Keratinocyte (primary cell): Measurements from ENCODE around the gene C1QBP. TPM values are rescaled to one million over a fixed set of nuclear protein-coding genes. Genes with fewer than 3 reads are reported as not detected.

Experiments used
- DNase-seq: peaks from one replicate; pipeline ENCODE4 v3.0.0-alpha.2; 2011; ENCODE audit warnings: low read depth, missing footprints, low spot score
- FAIRE-seq: peaks from 2 replicates; lab custom pipeline; 2011; peaks lifted over from hg19 to GRCh38; lab: Jason Lieb, UNC
- H2AFZ ChIP-seq: 2 replicates; pipeline ENCODE4 v1.6.0; 2012; ENCODE audit warnings: low read length, control low read depth, inconsistent platforms; ENCODE audit not compliant: control insufficient read depth
- H3K27ac ChIP-seq: 2 replicates; pipeline ENCODE4 v1.5.1; 2011; ENCODE audit warnings: low read length; ENCODE audit not compliant: control insufficient read depth, insufficient read depth
- H3K27me3 ChIP-seq: 3 replicates; pipeline ENCODE4 v1.6.0; 2011; ENCODE audit warnings: low read length; ENCODE audit not compliant: control insufficient read depth, insufficient read depth; ENCODE audit errors: extremely low read depth
- H3K36me3 ChIP-seq, 2 experiments: 2 replicates in 1 of 2; 3 replicates in 1 of 2; pipeline ENCODE4 v1.5.1; 2011; ENCODE audit warnings: low read length in 2 of 2, mild to moderate bottlenecking in 1 of 2; ENCODE audit not compliant: control insufficient read depth in 2 of 2, insufficient read depth in 2 of 2; ENCODE audit errors: extremely low read depth in 1 of 2
- H3K4me1 ChIP-seq: 3 replicates; pipeline ENCODE4 v1.5.1; 2011; ENCODE audit warnings: low read length; ENCODE audit not compliant: control insufficient read depth, insufficient read depth; ENCODE audit errors: extremely low read depth
- H3K4me2 ChIP-seq: 3 replicates; pipeline ENCODE4 v1.6.0; 2011; ENCODE audit warnings: low read depth, low read length; ENCODE audit not compliant: control insufficient read depth, insufficient read depth; ENCODE audit errors: extremely low read depth
- H3K4me3 ChIP-seq, 3 experiments: fragments of 200-600 bp in 1 of 3; sonication (generic) in 1 of 3; 2 replicates in 2 of 3; 3 replicates in 1 of 3; pipeline ENCODE4 v1.5.1; 2011 to 2016; ENCODE audit warnings: low read length in 3 of 3, mild to moderate bottlenecking in 3 of 3, control low read depth in 2 of 3, inconsistent platforms in 1 of 3, low read depth in 1 of 3, mixed read lengths in 1 of 3, mixed run types in 1 of 3, moderate library complexity in 1 of 3; ENCODE audit not compliant: control insufficient read depth in 2 of 3, insufficient read depth in 2 of 3; ENCODE audit errors: extremely low read depth in 1 of 3
- H3K79me2 ChIP-seq: 2 replicates; pipeline ENCODE4 v1.6.0; 2012; ENCODE audit warnings: low read length; ENCODE audit not compliant: control insufficient read depth, insufficient read depth
- H3K9ac ChIP-seq: 3 replicates; pipeline ENCODE4 v1.6.0; 2011; ENCODE audit warnings: low read length; ENCODE audit not compliant: control insufficient read depth, insufficient read depth; ENCODE audit errors: extremely low read depth
- H3K9me1 ChIP-seq: 3 replicates; pipeline ENCODE4 v1.6.0; 2011; ENCODE audit warnings: low read length; ENCODE audit not compliant: control insufficient read depth, insufficient read depth; ENCODE audit errors: extremely low read depth
- H3K9me3 ChIP-seq: 2 replicates; pipeline ENCODE4 v1.5.1; 2012; ENCODE audit warnings: low read depth, low read length; ENCODE audit not compliant: control insufficient read depth
- H4K20me1 ChIP-seq: 3 replicates; pipeline ENCODE4 v1.6.0; 2011; ENCODE audit warnings: low read length; ENCODE audit not compliant: control insufficient read depth, insufficient read depth; ENCODE audit errors: extremely low read depth
- CTCF ChIP-seq, 3 experiments: IDR thresholded peaks in 1 of 3; conservative IDR thresholded peaks in 1 of 3; optimal IDR thresholded peaks in 1 of 3; 2 replicates in 2 of 3; 3 replicates in 1 of 3; pipeline versions ENCODE3 to v1.5.1; 2011; ENCODE audit warnings: low read length in 3 of 3, mild to moderate bottlenecking in 3 of 3, moderate library complexity in 2 of 3, control low read depth in 1 of 3, inconsistent platforms in 1 of 3; ENCODE audit not compliant: insufficient read depth in 2 of 3; ENCODE audit errors: extremely low read depth in 1 of 3
- EZH2 ChIP-seq: IDR thresholded peaks from one replicate; pipeline ENCODE4 v1.6.1; 2012; ENCODE audit warnings: inconsistent platforms, mild to moderate bottlenecking, low read length, moderate library complexity
- dilution Hi-C: fragments of 300-500 bp; cut with MboI; formaldehyde crosslinking; loops from one replicate; pipeline ENCODE4 v1.7.0; 2020; ENCODE audit warnings: low sequenced_read_pairs; ENCODE audit not compliant: extremely low pct_ligation_motif_present
- polyA plus RNA-seq, 5 experiments: library from polyadenylated mRNA; depleted of rRNA in 3 of 5; stranded (reverse) in 3 of 5; stranded (forward) in 1 of 5; unstranded in 1 of 5; fragments of >200 nt; gene quantifications; 1 replicate in 1 of 5; 2 replicates in 3 of 5; 3 replicates in 1 of 5; pipeline versions ENCODE4 v1.2.1 to v1.2.3, GENCODE V29; 2011 to 2012; ENCODE audit warnings: missing spikeins in 2 of 5, low read depth in 1 of 5, low replicate concordance in 1 of 5

Gene C1QBP
- polyA plus RNA-seq, 1 donor (not counting 4 experiments of a cell fraction or from before 2014, with no cell fraction given), result 431 TPM

- H4K20me1 ChIP-seq, result no peaks in the 10 kb centered on the region
- H3K4me1 ChIP-seq, result peaks cover 13% of the 10 kb centered on the region
- H3K9me1 ChIP-seq, result peaks cover 3% of the 10 kb centered on the region
- H3K4me3 ChIP-seq, result no peak overlapping the region
- H2AFZ ChIP-seq, result no peak overlapping the region
- no peaks in the 10 kb centered on the region for H3K9me3 ChIP-seq
- dilution Hi-C loops, result no loop called here
- peaks cover 20% of the 10 kb centered on the region for H3K79me2 ChIP-seq
- TF ChIP-seq EZH2, result no peak
- TF ChIP-seq CTCF (optimal IDR thresholded peaks at IDR 0.05 in 1 of 3, IDR thresholded peaks at IDR 0.05 in 1 of 3, conservative IDR thresholded peaks at IDR 0.05 in 1 of 3; ENCODE audit: extremely low read depth in 1 of 3, insufficient read depth in 2 of 3, low read length in 3 of 3), result no peak
- H3K36me3 ChIP-seq, result peaks cover 34 to 44% of the 10 kb centered on the region in 2 experiments
- no peak overlapping the region for H3K4me2 ChIP-seq
- H3K9ac ChIP-seq, result no peak overlapping the region
- H3K27ac ChIP-seq, result no peak overlapping the region
- DNase-seq (no peak), FAIRE-seq (no peak)
- H3K27me3 ChIP-seq, result no peaks in the 10 kb centered on the region
These were observed 28.2 kb downstream of the C1QBP start for GRCh38 chr17:5410594-5411272.

- no peak overlapping the region for H3K4me2 ChIP-seq
- H3K36me3 ChIP-seq, result peaks cover 43 to 52% of the 10 kb centered on the region in 2 experiments
- no peak overlapping the region for H3K9ac ChIP-seq
- no peak overlapping the region for H3K27ac ChIP-seq
- DNase-seq, result no peak
- no peaks in the 10 kb centered on the region for H4K20me1 ChIP-seq
- TF ChIP-seq CTCF (optimal IDR thresholded peaks at IDR 0.05 in 1 of 3, IDR thresholded peaks at IDR 0.05 in 1 of 3, conservative IDR thresholded peaks at IDR 0.05 in 1 of 3; ENCODE audit: extremely low read depth in 1 of 3, insufficient read depth in 2 of 3, low read length in 3 of 3), result no peak
- TF ChIP-seq EZH2, result no peak
- dilution Hi-C loops, result no loop called here
- FAIRE-seq, result no peak
- H2AFZ ChIP-seq, result no peak overlapping the region
- H3K9me3 ChIP-seq, result no peaks in the 10 kb centered on the region
- H3K27me3 ChIP-seq, result no peaks in the 10 kb centered on the region
- peaks cover 14% of the 10 kb centered on the region for H3K79me2 ChIP-seq
- H3K4me3 ChIP-seq, result no peak overlapping the region
- peaks cover 2% of the 10 kb centered on the region for H3K9me1 ChIP-seq
- peaks cover 3% of the 10 kb centered on the region for H3K4me1 ChIP-seq
These were observed 30.8 kb downstream of the C1QBP start for GRCh38 chr17:5408186-5408585.
